ENCODE measurements around the gene MAB21L2.

GRCh38 chr4:150541681-150542080 lies 40.3 kb upstream of the MAB21L2 start:
- TF ChIP-seq CTCF (IDR thresholded peaks at IDR 0.05 in 2 of 3, conservative IDR thresholded peaks at IDR 0.05 in 1 of 3; ENCODE audit: borderline replicate concordance in 1 of 3, insufficient read depth in 1 of 3, low read depth in 2 of 3, low read length in 2 of 3): no peak
- TF ChIP-seq EZH2 (IDR thresholded peaks at IDR 0.05): no peak
- TF ChIP-seq ZBTB33 (IDR thresholded peaks at IDR 0.05; ENCODE audit: extremely low read depth, insufficient replicate concordance, low read length): no peak
